GM23248 (cell line): Measurements from ENCODE around the gene THPO. TPM values are rescaled to one million over a fixed set of nuclear protein-coding genes. Genes with fewer than 3 reads are reported as not detected.
A peak's percentile ranks its signal among the peaks of the same experiment; 100 is the strongest.

ENCODE experiments used
- DNase-seq: peaks from one replicate; pipeline ENCODE4 v3.0.0-alpha.2; 2015
- H2AFZ ChIP-seq: fragments of 200-600 bp; sonication (generic); 2 replicates; pipeline ENCODE4 v1.6.1; 2016; ENCODE audit warnings: antibody characterized with exemption
- H3F3A ChIP-seq: fragments of 200-600 bp; sonication (generic); 2 replicates; pipeline ENCODE4 v1.6.1; 2016; ENCODE audit warnings: mild to moderate bottlenecking, antibody characterized with exemption, mixed run types; ENCODE audit not compliant: insufficient read depth
- H3K27ac ChIP-seq: fragments of 200-600 bp; sonication (generic); 2 replicates; pipeline ENCODE4 v1.5.1; 2016; ENCODE audit warnings: mild to moderate bottlenecking
- H3K27me3 ChIP-seq: fragments of 200-600 bp; sonication (generic); replicated peaks from 2 replicates; pipeline ENCODE4 v1.6.1; 2016; ENCODE audit warnings: mild to moderate bottlenecking; ENCODE audit not compliant: insufficient read depth
- H3K36me3 ChIP-seq: fragments of 200-600 bp; sonication (generic); 2 replicates; pipeline ENCODE4 v1.6.1; 2016; ENCODE audit warnings: low read depth, mild to moderate bottlenecking
- H3K4me1 ChIP-seq: fragments of 200-600 bp; sonication (generic); 2 replicates; pipeline ENCODE4 v1.6.1; 2016; ENCODE audit warnings: mild to moderate bottlenecking; ENCODE audit not compliant: insufficient read depth
- H3K4me2 ChIP-seq: fragments of 200-600 bp; sonication (generic); one replicate; pipeline ENCODE4 v1.6.1; 2016; ENCODE audit warnings: mild to moderate bottlenecking; ENCODE audit not compliant: unreplicated experiment
- H3K4me3 ChIP-seq: fragments of 200-600 bp; sonication (generic); 2 replicates; pipeline ENCODE4 v1.5.1; 2016; ENCODE audit warnings: mild to moderate bottlenecking
- H3K79me2 ChIP-seq: fragments of 200-600 bp; sonication (generic); 2 replicates; pipeline ENCODE4 v1.6.1; 2016; ENCODE audit warnings: mild to moderate bottlenecking; ENCODE audit not compliant: insufficient read depth
- H3K9ac ChIP-seq: fragments of 200-600 bp; sonication (generic); 2 replicates; pipeline ENCODE4 v1.6.1; 2016; ENCODE audit warnings: mild to moderate bottlenecking
- H3K9me2 ChIP-seq: fragments of 200-600 bp; sonication (generic); 2 replicates; pipeline ENCODE4 v1.6.1; 2016; ENCODE audit warnings: mixed run types, mild to moderate bottlenecking, moderate library complexity; ENCODE audit not compliant: insufficient read depth
- H3K9me3 ChIP-seq: fragments of 200-600 bp; sonication (generic); one replicate; pipeline ENCODE4 v1.6.1; 2017; ENCODE audit warnings: low read depth
- H4K20me1 ChIP-seq: fragments of 200-600 bp; sonication (generic); 2 replicates; pipeline ENCODE4 v1.6.0; 2016; ENCODE audit not compliant: insufficient read depth
- EZH2 ChIP-seq: fragments of 200-600 bp; sonication (generic); IDR thresholded peaks from 2 replicates; pipeline ENCODE4 v1.6.1; 2018; ENCODE audit warnings: antibody characterized with exemption, mild to moderate bottlenecking; ENCODE audit not compliant: insufficient read depth, poor library complexity, severe bottlenecking
- EZH2phosphoT487 ChIP-seq: fragments of 200-600 bp; sonication (generic); IDR thresholded peaks from 2 replicates; pipeline ENCODE4 v1.6.1; 2018; ENCODE audit warnings: antibody characterized with exemption, moderate library complexity, mild to moderate bottlenecking, low read depth; ENCODE audit not compliant: insufficient read depth
- WGBS, 2 experiments: methylation state at CpG; one replicate each; pipeline ENCODE4 v1.1.6; 2015 to 2017; ENCODE audit warnings: low lambda C conversion rate in 2 of 2, low coverage in 1 of 2; ENCODE audit errors: missing lambda C conversion rate in 2 of 2; 5-methylcytosine and 5-hydroxymethylcytosine counted together
- in situ Hi-C: fragments of 300-500 bp; cut with MboI; formaldehyde crosslinking; loops from 2 replicates; pipeline ENCODE4 v1.15.0; 2020
- polyA plus RNA-seq: library from polyadenylated mRNA; unstranded; fragments of >200 nt; fragmentation: Nextera tagmentation; extraction: Ambion mirVana; gene quantifications from 2 replicates; pipeline ENCODE4 v1.2.1, GENCODE V29; 2016
- total RNA-seq: library from RNA; depleted of rRNA; stranded (reverse); fragments of >200 nt; shearing (Covaris generic); gene quantifications from 2 replicates; pipeline ENCODE4 v1.2.3, GENCODE V29; 2014

Gene THPO
- total and polyA plus RNA-seq, 2 experiments from 2014 or later, result not detected

DNA sequence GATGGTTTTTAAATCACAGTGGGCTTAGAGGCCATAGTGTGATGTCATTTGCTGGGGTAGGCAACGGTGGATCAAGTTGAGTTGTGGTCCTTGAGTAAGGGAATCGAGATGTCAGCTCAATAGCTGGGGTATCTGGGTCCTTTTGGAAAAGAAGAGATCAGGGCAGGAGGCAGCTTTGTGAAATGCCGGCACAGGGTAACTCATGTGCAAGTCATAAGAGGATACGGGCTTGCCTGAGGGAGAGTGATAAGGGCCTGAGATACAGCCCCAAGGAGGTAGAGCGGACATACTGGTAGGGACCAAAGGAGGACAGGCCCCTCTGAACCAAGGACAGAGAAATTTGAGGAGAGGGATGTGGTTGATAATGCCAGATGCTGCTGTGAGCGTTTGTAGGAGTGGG is 44.8 kb downstream of the THPO start:
- no peaks in the 10 kb centered on the region for H3K9me2 ChIP-seq
- peak overlapping the region; percentile 88 for H3K9ac ChIP-seq
- in situ Hi-C loops, result no loop called here
- peaks cover 86% of the 10 kb centered on the region for H3F3A ChIP-seq
- H3K79me2 ChIP-seq, result peaks cover 70% of the 10 kb centered on the region
- peaks cover 67% of the 10 kb centered on the region for H3K4me1 ChIP-seq
- WGBS, 2 experiments, result 68 to 72% methylated on average over 6 of the region's 6 CpGs
- H3K27ac ChIP-seq, result peak overlapping the region; percentile 94
- DNase-seq, result no peak
- peaks cover 8% of the 10 kb centered on the region; the same call in 1 of the 2 replicates for H4K20me1 ChIP-seq
- H3K27me3 ChIP-seq, result no peaks in the 10 kb centered on the region
- H2AFZ ChIP-seq, result no peak overlapping the region
- no peaks in the 10 kb centered on the region for H3K9me3 ChIP-seq
- peaks cover 58% of the 10 kb centered on the region for H3K36me3 ChIP-seq
- H3K4me3 ChIP-seq, result no peak overlapping the region
- TF ChIP-seq EZH2phosphoT487 (no peak), EZH2 (no peak)
- no peak overlapping the region for H3K4me2 ChIP-seq

- H3K4me1 ChIP-seq, result peaks cover 61% of the 10 kb centered on the region
- peak overlapping the region; percentile 88 for H3K9ac ChIP-seq
- H4K20me1 ChIP-seq, result peaks cover 8% of the 10 kb centered on the region; the same call in 1 of the 2 replicates
- 44 to 45% methylated on average over 10 of the region's 10 CpGs for WGBS, 2 experiments
- peaks cover 65% of the 10 kb centered on the region for H3K36me3 ChIP-seq
- no peak overlapping the region for H2AFZ ChIP-seq
- no peak overlapping the region for H3K4me3 ChIP-seq
- H3F3A ChIP-seq, result peaks cover 90% of the 10 kb centered on the region
- no peaks in the 10 kb centered on the region for H3K27me3 ChIP-seq
- H3K27ac ChIP-seq, result peak overlapping the region; percentile 94
- no peak for TF ChIP-seq EZH2
- TF ChIP-seq EZH2phosphoT487, result no peak
- H3K9me2 ChIP-seq, result no peaks in the 10 kb centered on the region
- H3K79me2 ChIP-seq, result peaks cover 70% of the 10 kb centered on the region
- in situ Hi-C loops, result no loop called here
- peak; percentile 95 for DNase-seq
- peak overlapping the region; percentile 25 for H3K4me2 ChIP-seq
- H3K9me3 ChIP-seq, result no peaks in the 10 kb centered on the region
Measured at GRCh38 chr3:184332370-184333090, 45.5 kb downstream of the THPO start.

- no peak overlapping the region for H3K9ac ChIP-seq
- peaks cover 93% of the 10 kb centered on the region for H3K36me3 ChIP-seq
- H3K4me1 ChIP-seq, result peaks cover 29% of the 10 kb centered on the region
- H3K27me3 ChIP-seq, result no peaks in the 10 kb centered on the region
- DNase-seq, result no peak
- H3K27ac ChIP-seq, result peak overlapping the region; percentile 40
- H3K4me3 ChIP-seq, result no peak overlapping the region
- H3K9me2 ChIP-seq, result no peaks in the 10 kb centered on the region
- in situ Hi-C loops, result no loop called here
- H3K4me2 ChIP-seq, result no peak overlapping the region
- TF ChIP-seq EZH2phosphoT487 (no peak), EZH2 (no peak)
- H2AFZ ChIP-seq, result no peak overlapping the region
- no peaks in the 10 kb centered on the region for H3K9me3 ChIP-seq
- H4K20me1 ChIP-seq, result peaks cover 8% of the 10 kb centered on the region; the same call in 1 of the 2 replicates
- peaks cover 97% of the 10 kb centered on the region for H3K79me2 ChIP-seq
- 31 to 51% methylated on average over 3 of the region's 3 CpGs for WGBS, 2 experiments
- H3F3A ChIP-seq, result peaks cover 97% of the 10 kb centered on the region
Measured at GRCh38 chr3:184328516-184328915, 49.5 kb downstream of the THPO start.

DNA sequence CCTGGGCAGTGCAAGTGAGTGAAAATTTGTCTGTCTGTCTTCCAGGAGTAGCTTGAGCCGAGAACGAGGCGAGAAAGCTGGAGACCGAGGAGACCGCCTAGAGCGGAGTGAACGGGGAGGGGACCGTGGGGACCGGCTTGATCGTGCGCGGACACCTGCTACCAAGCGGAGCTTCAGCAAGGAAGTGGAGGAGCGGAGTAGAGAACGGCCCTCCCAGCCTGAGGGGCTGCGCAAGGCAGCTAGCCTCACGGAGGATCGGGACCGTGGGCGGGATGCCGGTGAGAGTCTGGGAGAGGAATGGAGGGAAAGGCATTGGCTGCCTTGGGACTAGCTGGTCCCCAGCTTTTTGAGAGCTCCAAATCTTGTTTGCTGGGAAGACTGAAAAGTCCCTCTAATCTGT is 50.8 kb downstream of the THPO start:
- no peak for DNase-seq
- H4K20me1 ChIP-seq, result peaks cover 7% of the 10 kb centered on the region; the same call in 1 of the 2 replicates
- peaks cover 19% of the 10 kb centered on the region for H3K4me1 ChIP-seq
- H3K4me2 ChIP-seq, result no peak overlapping the region
- H3K4me3 ChIP-seq, result no peak overlapping the region
- H3K27ac ChIP-seq, result no peak overlapping the region
- TF ChIP-seq EZH2phosphoT487 (no peak), EZH2 (no peak)
- no peaks in the 10 kb centered on the region for H3K9me2 ChIP-seq
- H2AFZ ChIP-seq, result no peak overlapping the region
- H3K36me3 ChIP-seq, result peaks cover 96% of the 10 kb centered on the region
- peaks cover 84% of the 10 kb centered on the region for H3F3A ChIP-seq
- peaks cover 98% of the 10 kb centered on the region for H3K79me2 ChIP-seq
- WGBS, 2 experiments, result 92 to 93% methylated on average over 19 to 21 of the region's 21 CpGs
- no peak overlapping the region for H3K9ac ChIP-seq
- in situ Hi-C loops, result no loop called here
- no peaks in the 10 kb centered on the region for H3K9me3 ChIP-seq
- no peaks in the 10 kb centered on the region for H3K27me3 ChIP-seq
